Measurements from ENCODE around the gene TMEM131L.

TMEM131L gene

DNA sequence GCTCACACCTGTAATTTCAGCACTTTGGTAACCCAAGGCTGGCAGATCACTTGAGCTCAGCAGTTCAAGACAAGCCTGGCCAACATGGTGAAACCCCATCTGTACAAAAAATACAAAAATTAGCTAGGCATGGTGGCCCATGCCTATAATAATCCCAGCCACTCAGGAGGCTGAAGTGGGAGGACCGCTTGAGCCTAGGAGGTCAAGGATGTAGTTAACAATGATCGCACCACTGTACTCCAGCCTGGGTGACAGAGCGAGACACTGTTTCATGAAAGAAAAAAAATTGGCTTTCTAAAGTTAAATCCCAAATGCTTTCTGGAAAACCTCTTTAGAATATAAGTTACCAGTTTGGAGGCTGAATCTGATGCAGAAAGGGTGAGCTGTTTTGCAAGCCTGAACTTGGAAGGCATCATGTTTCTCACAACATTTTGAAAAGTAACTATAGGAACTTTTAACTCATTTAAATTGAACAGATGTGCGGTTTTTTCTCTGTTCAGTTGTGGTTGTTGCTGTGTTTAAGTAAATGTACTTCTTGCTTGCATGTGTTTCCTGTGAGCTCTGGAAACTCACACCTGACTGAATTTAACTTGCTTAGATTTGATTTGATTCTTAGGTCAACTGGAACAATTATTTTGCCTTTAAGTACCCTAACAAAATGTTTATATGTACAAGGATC lies 39.8 kb upstream of the TMEM131L start:
- no peaks in the 10 kb centered on the region for H4K20me1 ChIP-seq (ENCODE audit: insufficient read depth, low read length)
- no peak overlapping the region for H3K27ac ChIP-seq (ENCODE audit: low read length)
- no peaks in the 10 kb centered on the region; the same call in 1 of the 2 replicates for H3K9me3 ChIP-seq (ENCODE audit: insufficient read depth, low read length)
- no peaks in the 10 kb centered on the region for H3K27me3 ChIP-seq (ENCODE audit: low read depth, low read length)
- no peak overlapping the region for H3K4me3 ChIP-seq (ENCODE audit: low read length)
- no peak overlapping the region for H3K9ac ChIP-seq (ENCODE audit: low read length)
- no peaks in the 10 kb centered on the region for H3K36me3 ChIP-seq (replicated peaks; ENCODE audit: low read depth, low read length)
- TF ChIP-seq CTCF (IDR thresholded peaks at IDR 0.05; ENCODE audit: low read depth, low read length) (no peak), EZH2phosphoT487 (IDR thresholded peaks at IDR 0.05; ENCODE audit: low read depth) (no peak)
- H3K4me2 ChIP-seq (ENCODE audit: low read length) = no peak overlapping the region
- H3K4me1 ChIP-seq (ENCODE audit: low read length) = peaks cover 24% of the 10 kb centered on the region
- no peaks in the 10 kb centered on the region for H3K79me2 ChIP-seq (ENCODE audit: low read length)
- H2AFZ ChIP-seq (ENCODE audit: low read depth, low read length) = no peak overlapping the region

DNA sequence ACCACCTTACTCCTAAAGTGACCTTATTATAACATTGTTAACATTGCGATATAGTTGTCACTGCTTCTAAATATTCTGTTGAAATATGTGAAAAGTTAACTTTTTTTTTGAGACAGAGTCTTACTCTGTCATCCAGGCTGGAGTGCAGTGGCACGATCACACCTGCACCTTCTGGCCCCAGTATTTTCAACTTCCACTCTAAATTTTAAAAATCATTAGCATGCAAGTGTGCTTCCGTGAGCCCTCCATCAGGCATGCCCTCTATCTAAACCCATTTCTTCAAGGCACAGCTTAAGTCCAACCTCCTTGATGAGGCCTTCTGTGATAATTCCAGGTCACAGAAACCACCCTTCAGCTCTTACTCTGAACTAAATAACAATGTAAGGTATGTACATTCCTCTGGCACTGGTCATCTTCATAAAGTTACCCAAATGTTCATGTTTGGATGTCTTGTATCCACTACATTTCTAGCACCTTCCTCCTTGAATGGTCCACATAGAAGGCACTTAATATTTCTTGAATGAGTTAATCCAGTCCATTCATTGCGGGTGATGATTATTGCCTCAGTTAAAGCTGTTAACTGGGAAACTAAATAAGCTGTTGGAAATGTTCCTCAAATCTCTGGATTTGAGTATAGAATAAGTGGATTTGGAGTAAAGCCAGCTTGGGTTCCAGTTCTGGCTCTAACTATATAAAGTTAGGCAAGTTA lies 38.6 kb upstream of the TMEM131L start:
- H3K9me3 ChIP-seq (ENCODE audit: insufficient read depth, low read length) = no peaks in the 10 kb centered on the region; the same call in 1 of the 2 replicates
- H3K27ac ChIP-seq (ENCODE audit: low read length) = no peak overlapping the region
- H3K79me2 ChIP-seq (ENCODE audit: low read length) = no peaks in the 10 kb centered on the region
- TF ChIP-seq EZH2phosphoT487 (IDR thresholded peaks at IDR 0.05; ENCODE audit: low read depth) (no peak), CTCF (IDR thresholded peaks at IDR 0.05; ENCODE audit: low read depth, low read length) (no peak)
- no peaks in the 10 kb centered on the region for H3K27me3 ChIP-seq (ENCODE audit: low read depth, low read length)
- H3K4me2 ChIP-seq (ENCODE audit: low read length) = no peak overlapping the region
- H3K4me1 ChIP-seq (ENCODE audit: low read length) = peaks cover 18% of the 10 kb centered on the region
- no peak overlapping the region for H3K4me3 ChIP-seq (ENCODE audit: low read length)
- no peak overlapping the region for H2AFZ ChIP-seq (ENCODE audit: low read depth, low read length)
- H4K20me1 ChIP-seq (ENCODE audit: insufficient read depth, low read length) = no peaks in the 10 kb centered on the region
- no peak overlapping the region for H3K9ac ChIP-seq (ENCODE audit: low read length)
- H3K36me3 ChIP-seq (replicated peaks; ENCODE audit: low read depth, low read length) = no peaks in the 10 kb centered on the region

DNA sequence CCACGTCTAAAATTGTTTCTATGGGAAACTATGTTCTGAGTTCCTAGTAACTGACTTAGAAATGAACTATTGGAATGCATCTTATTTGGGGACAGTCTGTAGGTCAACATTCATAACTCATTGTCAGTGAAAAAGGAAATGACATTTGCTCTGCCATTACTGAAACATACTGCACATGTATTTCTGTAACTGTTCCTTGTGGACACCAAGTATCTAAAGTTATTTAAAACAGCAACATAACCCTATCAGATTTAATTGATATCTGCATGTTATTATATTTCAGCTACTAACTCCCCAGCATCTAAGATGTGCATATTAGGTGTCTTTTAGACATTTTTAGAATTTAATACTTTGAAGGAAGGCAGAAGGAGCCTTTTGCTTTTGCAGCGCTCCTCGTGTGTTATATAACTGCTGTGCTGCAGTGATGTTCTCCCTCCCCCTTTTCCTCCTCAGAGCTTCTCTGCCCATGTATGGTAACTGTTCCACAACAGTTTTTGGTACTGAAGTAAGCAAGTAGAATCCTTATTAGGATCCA lies 37.2 kb upstream of the TMEM131L start:
- Histone ChIP-seq H3K79me2 (ENCODE audit: low read length) (no peaks in the 10 kb centered on the region), H3K27me3 (ENCODE audit: low read depth, low read length) (no peaks in the 10 kb centered on the region), H3K4me3 (ENCODE audit: low read length) (no peak overlapping the region), H2AFZ (ENCODE audit: low read depth, low read length) (no peak overlapping the region), H3K9ac (ENCODE audit: low read length) (no peak overlapping the region), H4K20me1 (ENCODE audit: insufficient read depth, low read length) (no peaks in the 10 kb centered on the region), H3K27ac (ENCODE audit: low read length) (no peak overlapping the region), H3K4me1 (ENCODE audit: low read length) (peaks cover 29% of the 10 kb centered on the region), H3K36me3 (replicated peaks; ENCODE audit: low read depth, low read length) (no peaks in the 10 kb centered on the region), H3K4me2 (ENCODE audit: low read length) (no peak overlapping the region), H3K9me3 (ENCODE audit: insufficient read depth, low read length) (no peaks in the 10 kb centered on the region; the same call in 1 of the 2 replicates)
- no peak for TF ChIP-seq EZH2phosphoT487 (IDR thresholded peaks at IDR 0.05; ENCODE audit: low read depth)

DNA sequence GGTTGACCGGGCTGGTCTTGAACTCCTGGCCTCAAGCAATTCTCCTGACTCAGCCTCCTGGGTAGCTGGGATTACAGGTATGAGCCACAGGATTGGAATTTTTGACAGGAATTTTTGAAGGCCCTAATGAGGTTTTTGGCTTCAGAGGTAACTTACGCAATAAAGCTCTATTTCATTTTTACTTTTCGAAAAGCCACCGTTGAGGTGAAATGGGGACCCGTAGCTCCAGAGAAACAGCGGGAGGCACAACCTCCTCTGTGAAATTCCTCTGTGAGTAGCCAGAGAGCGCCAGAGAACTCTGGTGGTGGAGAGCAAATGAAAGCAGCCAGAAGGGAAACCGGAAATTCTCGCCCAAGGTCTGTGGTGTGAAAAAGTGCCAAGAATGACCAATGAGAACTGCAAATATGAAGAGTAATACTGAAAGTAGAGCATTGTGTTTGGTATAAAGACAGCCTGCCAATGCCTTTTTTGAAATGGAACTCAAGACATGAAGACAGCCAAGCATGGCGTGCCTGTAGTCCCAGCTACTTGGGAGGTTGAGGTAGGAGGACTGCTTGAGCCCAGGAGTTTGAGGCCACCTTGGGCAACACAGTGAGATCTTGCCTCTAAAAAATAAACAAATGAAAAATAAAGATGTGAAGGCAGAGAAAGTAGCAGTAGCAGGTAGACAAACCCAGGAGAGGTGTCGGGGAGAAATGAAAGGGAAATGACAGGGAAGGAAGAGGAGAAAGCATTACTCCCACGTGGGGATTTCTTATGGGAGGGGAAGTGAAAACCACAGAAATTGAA lies 33.0 kb upstream of the TMEM131L start:
- Histone ChIP-seq H3K9ac (ENCODE audit: low read length) (peak overlapping the region; percentile 65), H3K27me3 (ENCODE audit: low read depth, low read length) (no peaks in the 10 kb centered on the region), H3K4me2 (ENCODE audit: low read length) (peak overlapping the region; percentile 81), H4K20me1 (ENCODE audit: insufficient read depth, low read length) (no peaks in the 10 kb centered on the region), H3K36me3 (replicated peaks; ENCODE audit: low read depth, low read length) (no peaks in the 10 kb centered on the region), H3K4me3 (ENCODE audit: low read length) (peak overlapping the region; percentile 67), H3K9me3 (ENCODE audit: insufficient read depth, low read length) (no peaks in the 10 kb centered on the region), H3K79me2 (ENCODE audit: low read length) (no peaks in the 10 kb centered on the region), H3K4me1 (ENCODE audit: low read length) (peaks cover 45% of the 10 kb centered on the region), H2AFZ (ENCODE audit: low read depth, low read length) (no peak overlapping the region), H3K27ac (ENCODE audit: low read length) (peak overlapping the region; percentile 86)
- TF ChIP-seq CTCF (IDR thresholded peaks at IDR 0.05; ENCODE audit: low read depth, low read length) (peak; percentile 99), EZH2phosphoT487 (IDR thresholded peaks at IDR 0.05; ENCODE audit: low read depth) (no peak)
